ENCODE results near the gene POLR3GL.
A peak's percentile ranks its signal among the peaks of the same experiment; 100 is the strongest.

The POLR3GL gene

DNA sequence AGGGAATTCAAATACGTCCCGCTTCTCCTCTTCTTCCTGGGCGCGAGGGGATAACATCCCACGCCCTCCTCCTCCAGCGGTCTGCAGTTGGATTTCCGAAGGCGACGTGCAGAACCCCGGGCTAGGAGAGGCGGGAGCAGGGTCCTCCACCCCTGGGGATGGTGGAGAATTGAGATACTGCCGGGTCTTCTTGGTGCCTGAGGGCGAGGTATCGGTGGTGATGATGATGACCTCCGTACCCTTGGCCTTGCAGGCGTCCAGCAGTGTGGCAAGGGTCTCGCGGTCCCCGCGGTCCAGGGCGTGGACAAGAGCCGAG is 3.4 kb upstream of the POLR3GL start:
- TF ChIP-seq POLR2AphosphoS5 (IDR thresholded peaks at IDR 0.05; ENCODE audit: borderline replicate concordance, low read depth, low read length): no peak
- no peaks in the 10 kb centered on the region for H3K9me3 ChIP-seq (ENCODE audit: low read depth, low read length)
- H3K9ac ChIP-seq (ENCODE audit: insufficient read length): peak overlapping the region; percentile 38
- H3K27ac ChIP-seq: no peak overlapping the region
- H3K36me3 ChIP-seq (ENCODE audit: insufficient read depth, low read length): no peaks in the 10 kb centered on the region
- peak overlapping the region; percentile 91 for H3K4me3 ChIP-seq
- DNase-seq (ENCODE audit: low read depth, low spot score): no peak

DNA sequence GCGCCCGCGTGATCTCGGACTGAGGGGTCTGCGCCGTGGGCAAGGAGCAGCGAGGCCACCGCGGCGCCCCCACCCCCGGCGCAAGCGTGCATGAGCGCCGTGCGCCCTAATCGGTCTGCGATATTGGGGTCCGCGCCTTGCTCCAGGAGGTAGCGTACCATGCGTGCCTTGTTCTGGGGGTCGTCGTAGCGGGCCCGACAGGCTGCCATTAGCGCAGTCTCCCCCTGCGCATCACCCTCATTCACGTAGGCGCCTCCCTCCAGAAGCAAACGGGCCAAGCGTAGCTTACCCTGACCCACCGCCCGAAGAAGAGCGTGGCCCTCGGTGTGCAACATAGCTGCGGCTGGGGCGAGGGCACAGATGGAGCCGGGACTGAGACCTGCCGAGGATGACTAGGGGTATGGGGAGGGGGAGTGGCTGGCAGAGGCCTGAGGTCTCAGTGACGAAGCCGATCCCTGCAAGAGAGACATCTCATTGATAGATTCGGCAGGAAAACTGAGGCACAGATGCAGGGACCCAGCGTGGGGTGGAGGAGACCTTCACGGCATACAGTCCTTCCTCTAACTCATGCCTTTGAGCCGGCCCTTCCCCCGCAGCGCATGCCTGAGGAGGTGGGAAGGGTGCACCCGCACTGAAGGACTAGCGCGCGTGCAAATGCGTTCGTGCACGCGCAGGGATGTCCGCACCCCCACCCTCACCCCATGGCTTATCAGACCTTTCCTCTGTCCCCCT is 2.9 kb upstream of the POLR3GL start:
- TF ChIP-seq FOXP2 (optimal IDR thresholded peaks at IDR 0.05; ENCODE audit: control extremely low read depth, extremely low read length, insufficient read depth): no peak
- no peak for TF ChIP-seq EZH2 (IDR thresholded peaks at IDR 0.05)
- TF ChIP-seq POLR2AphosphoS5 (IDR thresholded peaks at IDR 0.05; ENCODE audit: borderline replicate concordance, low read depth, low read length): no peak
- H3K36me3 ChIP-seq (ENCODE audit: insufficient read depth, low read length): no peaks in the 10 kb centered on the region
- no peak for DNase-seq (ENCODE audit: low read depth, low spot score)
- no peak overlapping the region for H3K9ac ChIP-seq (ENCODE audit: insufficient read length)
- H3K27ac ChIP-seq: no peak overlapping the region
- H3K4me3 ChIP-seq: peak overlapping the region; percentile 91
- no peaks in the 10 kb centered on the region for H3K9me3 ChIP-seq (ENCODE audit: low read depth, low read length)

DNA sequence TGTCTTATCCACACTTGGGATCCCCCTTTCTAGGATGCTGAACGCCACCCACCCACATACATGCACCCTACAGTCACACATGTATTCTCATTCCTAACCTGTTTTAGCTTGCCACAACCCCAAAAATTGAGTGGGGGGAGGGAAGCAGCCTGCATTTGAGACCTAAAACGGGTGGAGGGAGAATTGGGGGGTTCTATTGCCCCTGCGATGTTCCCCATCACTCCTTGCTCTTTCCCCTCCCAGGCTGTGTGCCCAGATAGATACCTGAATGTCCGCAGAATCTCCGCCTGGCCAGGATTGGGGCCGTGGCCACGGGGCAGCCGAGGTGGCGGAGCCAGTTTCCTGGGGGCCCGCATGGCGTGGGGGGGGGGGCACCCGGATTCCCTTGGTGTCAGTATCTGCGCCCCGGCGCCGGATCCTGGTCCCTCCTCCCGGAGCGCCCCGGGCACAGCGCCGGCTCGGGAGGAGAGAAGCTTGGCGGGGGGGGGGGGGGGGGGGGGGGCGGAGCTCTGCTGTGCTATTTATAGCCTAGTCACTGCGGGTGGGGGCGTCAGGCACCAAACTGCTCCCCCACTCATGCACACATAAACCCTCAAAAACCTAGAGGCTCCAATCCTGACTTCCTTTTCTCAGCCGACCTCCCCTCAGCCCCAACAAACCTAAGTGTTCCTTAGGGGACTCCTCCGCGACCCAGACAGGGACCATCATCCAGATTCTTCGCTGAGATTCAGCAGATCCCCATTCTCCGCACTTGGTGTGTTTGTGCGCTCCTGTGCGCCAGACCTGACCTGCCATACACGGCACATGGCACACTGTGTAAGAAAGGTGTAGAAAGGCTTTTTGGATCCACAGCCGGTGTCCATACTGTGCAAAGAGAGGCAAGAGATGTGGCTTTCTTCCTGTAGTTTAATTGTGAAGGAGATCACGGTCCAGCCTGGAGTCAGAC is 2.1 kb upstream of the POLR3GL start:
- Histone ChIP-seq H3K9ac (ENCODE audit: insufficient read length) (peak overlapping the region; percentile 43), H3K9me3 (ENCODE audit: low read depth, low read length) (no peaks in the 10 kb centered on the region), H3K36me3 (ENCODE audit: insufficient read depth, low read length) (peaks cover 3% of the 10 kb centered on the region; the same call in 1 of the 2 replicates), H3K27ac (peak overlapping the region; percentile 78), H3K4me3 (peak overlapping the region; percentile 91)
- no peak for DNase-seq (ENCODE audit: low read depth, low spot score)
- TF ChIP-seq FOXP2 (optimal IDR thresholded peaks at IDR 0.05; ENCODE audit: control extremely low read depth, extremely low read length, insufficient read depth) (peak; percentile 17), POLR2AphosphoS5 (IDR thresholded peaks at IDR 0.05; ENCODE audit: borderline replicate concordance, low read depth, low read length) (peak; percentile 71), EZH2 (IDR thresholded peaks at IDR 0.05) (no peak)

DNA sequence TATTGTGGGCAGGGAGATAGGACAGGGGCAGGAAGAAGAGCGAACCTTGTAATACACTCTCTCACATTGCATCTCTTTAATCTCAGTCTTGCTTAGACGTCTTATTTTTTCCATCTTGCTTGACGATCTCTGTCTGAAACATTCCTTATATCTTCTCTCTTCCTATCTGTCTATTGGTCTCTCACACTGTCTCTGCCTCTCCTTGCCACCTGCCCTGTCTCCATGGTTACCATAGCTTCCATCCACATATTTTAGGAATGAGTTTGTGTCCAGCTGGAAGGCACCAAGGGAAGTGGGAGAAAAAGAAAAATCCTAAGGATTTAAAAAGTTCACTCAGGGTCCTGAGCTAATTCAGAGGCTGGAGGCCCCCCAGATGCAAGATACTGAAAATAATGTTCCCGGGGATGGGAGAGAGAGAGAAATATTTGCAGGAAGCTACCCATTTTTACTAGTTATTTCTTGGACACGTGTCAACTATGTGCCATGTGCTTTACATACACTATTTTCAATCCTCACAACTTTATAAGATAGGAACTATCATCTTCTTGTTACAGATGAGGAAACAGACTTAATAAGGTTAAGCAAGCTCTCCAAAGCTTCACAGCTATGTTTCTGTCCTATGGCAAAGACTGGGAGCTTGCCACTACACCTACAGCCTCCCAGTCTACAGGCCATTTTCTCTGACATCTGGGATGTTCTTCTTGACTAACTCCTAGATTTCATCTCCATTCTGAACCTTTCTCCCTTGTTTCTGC is 1.0 kb upstream of the POLR3GL start:
- peak overlapping the region; percentile 78 for H3K27ac ChIP-seq
- H3K9ac ChIP-seq (ENCODE audit: insufficient read length): peak overlapping the region; percentile 80
- no peak for DNase-seq (ENCODE audit: low read depth, low spot score)
- H3K9me3 ChIP-seq (ENCODE audit: low read depth, low read length): no peaks in the 10 kb centered on the region
- peak overlapping the region; percentile 91 for H3K4me3 ChIP-seq
- TF ChIP-seq FOXP2 (optimal IDR thresholded peaks at IDR 0.05; ENCODE audit: control extremely low read depth, extremely low read length, insufficient read depth) (no peak), EZH2 (IDR thresholded peaks at IDR 0.05) (no peak), POLR2AphosphoS5 (IDR thresholded peaks at IDR 0.05; ENCODE audit: borderline replicate concordance, low read depth, low read length) (no peak)
- H3K36me3 ChIP-seq (ENCODE audit: insufficient read depth, low read length): peaks cover 6% of the 10 kb centered on the region; the same call in 1 of the 2 replicates

DNA sequence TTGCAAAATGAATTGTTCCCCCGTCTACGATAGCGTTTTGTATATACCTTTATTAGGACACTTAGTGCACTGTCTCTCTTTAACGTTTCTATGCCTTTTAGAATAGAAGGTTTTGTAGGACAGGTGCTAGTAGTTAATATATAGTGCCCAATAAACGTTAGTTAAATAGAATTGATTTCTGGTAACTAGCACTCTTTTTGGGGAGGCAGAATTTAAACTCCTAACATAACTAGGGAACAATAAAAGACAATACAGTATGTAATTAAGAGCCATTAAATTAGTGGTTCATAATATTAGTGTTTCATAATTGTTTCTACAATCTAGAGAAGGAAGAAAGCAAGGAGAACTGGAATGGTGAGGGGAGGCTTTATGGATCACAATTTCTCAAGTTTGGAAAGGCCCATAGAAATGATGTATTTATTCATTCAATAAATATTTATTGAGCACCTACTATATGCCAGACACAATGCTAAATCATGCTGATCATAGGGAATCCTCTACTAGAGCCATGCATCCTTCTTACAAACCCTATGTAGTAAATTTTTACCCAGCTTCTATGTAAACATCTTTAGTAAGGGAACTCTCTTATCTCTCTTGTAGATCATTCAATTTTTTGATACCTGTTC is 742 bp downstream of the POLR3GL start:
- no peak for DNase-seq (ENCODE audit: low read depth, low spot score)
- Histone ChIP-seq H3K9me3 (ENCODE audit: low read depth, low read length) (no peaks in the 10 kb centered on the region), H3K4me3 (peak overlapping the region; percentile 91), H3K9ac (ENCODE audit: insufficient read length) (peak overlapping the region; percentile 80), H3K36me3 (ENCODE audit: insufficient read depth, low read length) (peaks cover 6% of the 10 kb centered on the region; the same call in 1 of the 2 replicates), H3K27ac (peak overlapping the region; percentile 6; the same call in 1 of the 2 replicates)
- TF ChIP-seq FOXP2 (optimal IDR thresholded peaks at IDR 0.05; ENCODE audit: control extremely low read depth, extremely low read length, insufficient read depth) (no peak), EZH2 (IDR thresholded peaks at IDR 0.05) (no peak), POLR2AphosphoS5 (IDR thresholded peaks at IDR 0.05; ENCODE audit: borderline replicate concordance, low read depth, low read length) (no peak)

DNA sequence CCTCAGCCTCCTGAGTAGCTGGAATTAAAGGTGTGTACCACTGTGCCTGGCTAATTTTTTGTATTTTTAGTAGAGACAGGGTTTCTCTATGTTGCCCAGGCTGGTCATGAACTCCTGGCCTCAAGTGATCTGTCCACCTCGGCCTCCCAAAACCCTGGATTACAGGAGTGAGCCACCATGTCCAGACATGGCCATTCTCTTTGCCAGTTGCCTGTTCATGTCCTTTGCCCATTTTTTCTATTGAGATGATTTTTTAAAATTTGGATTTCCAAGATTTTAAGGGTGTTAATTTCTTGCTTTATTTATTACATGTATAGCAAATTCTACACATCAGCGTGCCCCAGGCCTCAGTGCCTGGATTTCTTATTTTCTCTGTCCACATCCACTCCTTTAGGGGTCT is 2.8 kb downstream of the POLR3GL start:
- Histone ChIP-seq H3K36me3 (ENCODE audit: insufficient read depth, low read length) (peaks cover 6% of the 10 kb centered on the region; the same call in 1 of the 2 replicates), H3K27ac (no peak overlapping the region), H3K9ac (ENCODE audit: insufficient read length) (no peak overlapping the region), H3K9me3 (ENCODE audit: low read depth, low read length) (no peaks in the 10 kb centered on the region), H3K4me3 (no peak overlapping the region)
- DNase-seq (ENCODE audit: low read depth, low spot score): no peak
- TF ChIP-seq FOXP2 (optimal IDR thresholded peaks at IDR 0.05; ENCODE audit: control extremely low read depth, extremely low read length, insufficient read depth) (no peak), POLR2AphosphoS5 (IDR thresholded peaks at IDR 0.05; ENCODE audit: borderline replicate concordance, low read depth, low read length) (no peak), EZH2 (IDR thresholded peaks at IDR 0.05) (no peak)

DNA sequence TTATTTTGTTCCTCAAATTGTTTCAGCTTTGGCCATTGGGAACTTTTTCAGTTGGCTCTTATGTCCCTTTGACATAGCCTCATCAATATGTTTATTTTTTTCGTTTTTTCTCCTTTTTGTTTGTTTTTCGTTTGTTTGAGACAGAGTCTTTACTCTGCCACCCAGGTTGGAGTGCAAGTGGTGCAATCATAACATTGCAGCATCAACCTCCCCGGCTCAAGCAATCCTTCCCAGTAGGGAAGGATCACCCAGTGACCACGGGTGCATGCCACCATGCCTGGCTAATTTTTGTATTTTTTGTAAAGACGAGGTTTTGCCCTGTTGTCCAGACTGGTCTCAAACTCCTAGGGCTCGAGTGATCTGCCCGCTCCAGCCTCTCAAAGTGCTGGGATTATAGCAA is 8.1 kb downstream of the POLR3GL start:
- no peak overlapping the region for H3K27ac ChIP-seq
- TF ChIP-seq POLR2AphosphoS5 (IDR thresholded peaks at IDR 0.05; ENCODE audit: borderline replicate concordance, low read depth, low read length) (no peak), EZH2 (IDR thresholded peaks at IDR 0.05) (no peak), FOXP2 (optimal IDR thresholded peaks at IDR 0.05; ENCODE audit: control extremely low read depth, extremely low read length, insufficient read depth) (no peak)
- H3K9me3 ChIP-seq (ENCODE audit: low read depth, low read length): no peaks in the 10 kb centered on the region
- no peak for DNase-seq (ENCODE audit: low read depth, low spot score)
- H3K9ac ChIP-seq (ENCODE audit: insufficient read length): no peak overlapping the region
- no peak overlapping the region for H3K4me3 ChIP-seq
- H3K36me3 ChIP-seq (ENCODE audit: insufficient read depth, low read length): peaks cover 1% of the 10 kb centered on the region; the same call in 1 of the 2 replicates

Data from SK-N-MC (cell line).